Prostate gland (tissue), 2 donors: ENCODE data around the gene CDC37.

Source experiments
- CTCF ChIP-seq, 4 experiments: fragments of 200-600 bp in 2 of 4; fragments of 450-650 bp in 2 of 4; sonication (generic) in 2 of 4; IDR thresholded peaks; 1 replicate in 3 of 4; 2 replicates in 1 of 4; pipeline ENCODE4 v1.5.1; 2016 to 2019; ENCODE audit warnings: antibody characterized with exemption in 4 of 4, mild to moderate bottlenecking in 2 of 4, moderate library complexity in 2 of 4
- POLR2A ChIP-seq: fragments of 450-650 bp; IDR thresholded peaks from one replicate; pipeline ENCODE4 v1.6.1; 2016; ENCODE audit warnings: antibody characterized with exemption, mild to moderate bottlenecking
- POLR2AphosphoS5 ChIP-seq: sonication (generic); formaldehyde crosslinking; IDR thresholded peaks from one replicate; pipeline ENCODE4 v1.6.1; 2017; ENCODE audit warnings: antibody characterized with exemption

- TF ChIP-seq CTCF (IDR thresholded peaks at IDR 0.05) (no peak), POLR2AphosphoS5 (no peak), POLR2A (no peak)
Measured at GRCh38 chr19:10362259-10362658, 41.1 kb downstream of the CDC37 start.
